KOPT-K1 (cell line): ENCODE results near the gene AHRR.

Source experiments
- H3K27ac ChIP-seq: fragments of 200-600 bp; sonication (generic); 2 replicates; pipeline ENCODE4 v1.5.1; 2016; ENCODE audit warnings: antibody characterized with exemption, mild to moderate bottlenecking, low read depth, low read length; ENCODE audit not compliant: poor library complexity, severe bottlenecking
- H3K36me3 ChIP-seq: fragments of 200-600 bp; sonication (generic); 2 replicates; pipeline ENCODE4 v1.5.1; 2017; ENCODE audit warnings: antibody characterized with exemption, mild to moderate bottlenecking, low read length, moderate library complexity; ENCODE audit not compliant: insufficient read depth
- H3K9me3 ChIP-seq: fragments of 200-600 bp; sonication (generic); 2 replicates; pipeline ENCODE4 v1.5.1; 2017; ENCODE audit warnings: antibody characterized with exemption, low read length, mild to moderate bottlenecking; ENCODE audit not compliant: insufficient read depth, poor library complexity, severe bottlenecking

The AHRR gene

GRCh38 chr5:312845-313244, 8.7 kb upstream of the AHRR start:
- Histone ChIP-seq H3K27ac (no peak overlapping the region), H3K36me3 (peaks cover 77% of the 10 kb centered on the region), H3K9me3 (no peaks in the 10 kb centered on the region)

- Histone ChIP-seq H3K27ac (no peak overlapping the region), H3K36me3 (peaks cover 73% of the 10 kb centered on the region)
These were observed 8.2 kb upstream of the AHRR start for GRCh38 chr5:313265-313664.

GRCh38 chr5:313806-314376, 7.6 kb upstream of the AHRR start:
- Histone ChIP-seq H3K27ac (no peak overlapping the region), H3K9me3 (no peaks in the 10 kb centered on the region), H3K36me3 (peaks cover 67% of the 10 kb centered on the region)

More at GRCh38 chr5:313265-313664, 8.2 kb upstream of the AHRR start:
- H3K9me3 ChIP-seq, result no peaks in the 10 kb centered on the region

- Histone ChIP-seq H3K36me3 (peaks cover 65% of the 10 kb centered on the region), H3K9me3 (no peaks in the 10 kb centered on the region), H3K27ac (no peak overlapping the region)
These were observed 6.6 kb upstream of the AHRR start for GRCh38 chr5:314676-315487.

GRCh38 chr5:315488-316209, 5.9 kb upstream of the AHRR start:
- H3K36me3 ChIP-seq, result peaks cover 57% of the 10 kb centered on the region
- H3K27ac ChIP-seq, result no peak overlapping the region
- H3K9me3 ChIP-seq, result no peaks in the 10 kb centered on the region

- no peaks in the 10 kb centered on the region for H3K9me3 ChIP-seq
- no peak overlapping the region for H3K27ac ChIP-seq
- peaks cover 49% of the 10 kb centered on the region for H3K36me3 ChIP-seq
These were observed 5.1 kb upstream of the AHRR start for GRCh38 chr5:316210-317085.

GRCh38 chr5:317086-317811, 4.3 kb upstream of the AHRR start:
- no peaks in the 10 kb centered on the region for H3K9me3 ChIP-seq
- H3K36me3 ChIP-seq, result peaks cover 48% of the 10 kb centered on the region
- no peak overlapping the region for H3K27ac ChIP-seq

- Histone ChIP-seq H3K36me3 (peaks cover 36% of the 10 kb centered on the region), H3K27ac (no peak overlapping the region)
These were observed 3.1 kb upstream of the AHRR start for GRCh38 chr5:318341-318897.

GRCh38 chr5:318931-319601, 2.4 kb upstream of the AHRR start:
- Histone ChIP-seq H3K36me3 (peaks cover 30% of the 10 kb centered on the region), H3K27ac (no peak overlapping the region), H3K9me3 (no peaks in the 10 kb centered on the region)

More at GRCh38 chr5:318341-318897, 3.1 kb upstream of the AHRR start:
- no peaks in the 10 kb centered on the region for H3K9me3 ChIP-seq

- Histone ChIP-seq H3K9me3 (no peaks in the 10 kb centered on the region), H3K27ac (no peak overlapping the region), H3K36me3 (peaks cover 14% of the 10 kb centered on the region; the same call in 1 of the 2 replicates)
These were observed 837 bp upstream of the AHRR start for GRCh38 chr5:320524-321229.

GRCh38 chr5:321726-322251, 275 bp downstream of the AHRR start:
- H3K27ac ChIP-seq, result no peak overlapping the region
- no peaks in the 10 kb centered on the region for H3K9me3 ChIP-seq
- peaks cover 3% of the 10 kb centered on the region; the same call in 1 of the 2 replicates for H3K36me3 ChIP-seq

GRCh38 chr5:322281-322941, 897 bp downstream of the AHRR start:
- Histone ChIP-seq H3K9me3 (no peaks in the 10 kb centered on the region), H3K27ac (no peak overlapping the region), H3K36me3 (no peaks in the 10 kb centered on the region)
